Measurements from ENCODE around the gene NEBL. TPM values are rescaled to one million over a fixed set of nuclear protein-coding genes. Genes with fewer than 3 reads are reported as not detected.

The NEBL gene
- total RNA-seq, 1 experiment from 2014 or later: 32.3 TPM

GRCh38 chr10:20885678-20886077 is 11.4 kb downstream of the NEBL start:
- no peak for DNase-seq (ENCODE audit: low read depth, low spot score)
- in situ Hi-C loops (cut with HindIII; ENCODE audit: low pct_unique_long_range_greater_than_20kb, low sequenced_read_pairs) (no loop called here), intact Hi-C loops (cut with micrococcal nuclease; ENCODE audit: unreplicated experiment) (no loop called here)
- H3K27ac ChIP-seq (ENCODE audit: low read length): no peak overlapping the region
- no peaks in the 10 kb centered on the region; the same call in 1 of the 2 replicates for H3K36me3 ChIP-seq (ENCODE audit: control insufficient read depth, insufficient read depth, low read length)
- H3K4me1 ChIP-seq (ENCODE audit: control insufficient read depth, insufficient read depth, low read length): no peaks in the 10 kb centered on the region
- BruUV-seq (replicated peaks): no TSS peak
- TF ChIP-seq CTCF (IDR thresholded peaks at IDR 0.05): no peak
- TF ChIP-seq REST (IDR thresholded peaks at IDR 0.05; ENCODE audit: insufficient read depth in 1 of 2, low read depth in 2 of 2, low read length in 1 of 2): no peak
- TF ChIP-seq SIN3A (IDR thresholded peaks at IDR 0.05; ENCODE audit: borderline replicate concordance, insufficient read depth, low read depth, low read length): no peak
- no peak for TF ChIP-seq POLR2AphosphoS5 (IDR thresholded peaks at IDR 0.05; ENCODE audit: low read depth, low read length)
- TF ChIP-seq TCF7L2 (IDR thresholded peaks at IDR 0.05; ENCODE audit: low read depth, low read length): no peak
- no peaks in the 10 kb centered on the region for H3K27me3 ChIP-seq (ENCODE audit: control insufficient read depth, insufficient read depth, low read length)
- ChIA-PET POLR2A (interaction anchor here (0.7 kb wide), 1 partner anchor 1431 kb away, joined by 4 read pairs; the partner anchor contains the start of gene COMMD3), CTCF (no interaction called here)
- no peaks in the 10 kb centered on the region for H3K9me3 ChIP-seq (ENCODE audit: control insufficient read depth, insufficient read depth, low read depth, low read length)
- no peak overlapping the region for H3K4me3 ChIP-seq (ENCODE audit: low read depth in 2 of 2, low read length in 2 of 2)
- ATAC-seq: no peak

GRCh38 chr10:20883552-20883951 is 13.6 kb downstream of the NEBL start:
- Histone ChIP-seq H3K4me3 (ENCODE audit: low read depth in 2 of 2, low read length in 2 of 2) (no peak overlapping the region), H3K4me1 (ENCODE audit: control insufficient read depth, insufficient read depth, low read length) (no peaks in the 10 kb centered on the region), H3K36me3 (ENCODE audit: control insufficient read depth, insufficient read depth, low read length) (no peaks in the 10 kb centered on the region), H3K27ac (ENCODE audit: low read length) (no peak overlapping the region), H3K27me3 (ENCODE audit: control insufficient read depth, insufficient read depth, low read length) (no peaks in the 10 kb centered on the region), H3K9me3 (ENCODE audit: control insufficient read depth, insufficient read depth, low read depth, low read length) (no peaks in the 10 kb centered on the region)
- in situ Hi-C loops (cut with HindIII; ENCODE audit: low pct_unique_long_range_greater_than_20kb, low sequenced_read_pairs): no loop called here
- TF ChIP-seq TCF7L2 (IDR thresholded peaks at IDR 0.05; ENCODE audit: low read depth, low read length) (no peak), SIN3A (IDR thresholded peaks at IDR 0.05; ENCODE audit: borderline replicate concordance, insufficient read depth, low read depth, low read length) (no peak), CTCF (IDR thresholded peaks at IDR 0.05) (no peak), POLR2AphosphoS5 (IDR thresholded peaks at IDR 0.05; ENCODE audit: low read depth, low read length) (no peak), REST (IDR thresholded peaks at IDR 0.05; ENCODE audit: insufficient read depth in 1 of 2, low read depth in 2 of 2, low read length in 1 of 2) (no peak)
- no TSS peak for BruUV-seq (replicated peaks)
- ChIA-PET CTCF (no interaction called here), POLR2A (no interaction called here)
- intact Hi-C loops (cut with micrococcal nuclease; ENCODE audit: unreplicated experiment): no loop called here
- DNase-seq (ENCODE audit: low read depth, low spot score) (no peak), ATAC-seq (no peak)

Measured in Panc1 (cell line).